NB4 (cell line): ENCODE measurements around the gene GFAP.

Source experiments
- DNase-seq: peaks from one replicate; pipeline ENCODE4 v3.0.0; 2010; ENCODE audit warnings: low read depth
- H3K4me3 ChIP-seq: one replicate; pipeline ENCODE4 v1.5.1; 2011; ENCODE audit warnings: mild to moderate bottlenecking, low read depth, low read length, moderate library complexity
- CTCF ChIP-seq: IDR thresholded peaks from one replicate; pipeline ENCODE4 v1.5.1; 2012; ENCODE audit warnings: low read depth, low read length
- MAX ChIP-seq: IDR thresholded peaks from 2 replicates; pipeline ENCODE4 v1.6.1; 2011; ENCODE audit warnings: low read depth, low read length
- MYC ChIP-seq: IDR thresholded peaks from 2 replicates; pipeline ENCODE4 v1.6.1; 2011; ENCODE audit warnings: low read depth, low read length
- POLR2A ChIP-seq: IDR thresholded peaks from 2 replicates; pipeline ENCODE4 v1.6.1; 2011; ENCODE audit warnings: mild to moderate bottlenecking; ENCODE audit not compliant: insufficient read length; ENCODE audit errors: extremely low read depth

The GFAP gene

DNA sequence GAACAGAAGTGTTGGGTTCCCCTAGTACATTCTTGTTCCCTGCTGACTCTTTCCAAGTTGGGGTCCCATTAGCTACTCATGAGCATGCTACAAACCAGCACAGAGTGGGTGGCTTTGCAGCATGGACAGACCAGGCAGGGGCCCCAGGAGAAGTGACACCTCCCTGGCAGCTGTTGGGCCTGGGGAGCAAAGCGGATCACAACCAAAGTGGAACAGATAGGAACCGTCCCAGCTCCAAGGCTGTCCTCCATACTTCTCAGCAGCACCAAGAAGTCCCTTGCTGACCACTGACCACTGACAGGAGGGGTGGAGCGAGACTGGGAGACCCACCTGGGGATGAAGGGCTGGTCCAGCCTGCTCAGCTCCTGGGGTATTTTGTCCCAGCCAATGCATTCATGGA, 12.4 kb upstream of the GFAP start:
- no peak for DNase-seq
- TF ChIP-seq POLR2A (no peak), CTCF (no peak), MAX (no peak), MYC (no peak)
- no peak overlapping the region for H3K4me3 ChIP-seq

- TF ChIP-seq POLR2A (no peak), CTCF (no peak), MAX (no peak), MYC (no peak)
- DNase-seq = peak; percentile 63
These were observed 11.7 kb upstream of the GFAP start for GRCh38 chr17:44926821-44927525.

DNA sequence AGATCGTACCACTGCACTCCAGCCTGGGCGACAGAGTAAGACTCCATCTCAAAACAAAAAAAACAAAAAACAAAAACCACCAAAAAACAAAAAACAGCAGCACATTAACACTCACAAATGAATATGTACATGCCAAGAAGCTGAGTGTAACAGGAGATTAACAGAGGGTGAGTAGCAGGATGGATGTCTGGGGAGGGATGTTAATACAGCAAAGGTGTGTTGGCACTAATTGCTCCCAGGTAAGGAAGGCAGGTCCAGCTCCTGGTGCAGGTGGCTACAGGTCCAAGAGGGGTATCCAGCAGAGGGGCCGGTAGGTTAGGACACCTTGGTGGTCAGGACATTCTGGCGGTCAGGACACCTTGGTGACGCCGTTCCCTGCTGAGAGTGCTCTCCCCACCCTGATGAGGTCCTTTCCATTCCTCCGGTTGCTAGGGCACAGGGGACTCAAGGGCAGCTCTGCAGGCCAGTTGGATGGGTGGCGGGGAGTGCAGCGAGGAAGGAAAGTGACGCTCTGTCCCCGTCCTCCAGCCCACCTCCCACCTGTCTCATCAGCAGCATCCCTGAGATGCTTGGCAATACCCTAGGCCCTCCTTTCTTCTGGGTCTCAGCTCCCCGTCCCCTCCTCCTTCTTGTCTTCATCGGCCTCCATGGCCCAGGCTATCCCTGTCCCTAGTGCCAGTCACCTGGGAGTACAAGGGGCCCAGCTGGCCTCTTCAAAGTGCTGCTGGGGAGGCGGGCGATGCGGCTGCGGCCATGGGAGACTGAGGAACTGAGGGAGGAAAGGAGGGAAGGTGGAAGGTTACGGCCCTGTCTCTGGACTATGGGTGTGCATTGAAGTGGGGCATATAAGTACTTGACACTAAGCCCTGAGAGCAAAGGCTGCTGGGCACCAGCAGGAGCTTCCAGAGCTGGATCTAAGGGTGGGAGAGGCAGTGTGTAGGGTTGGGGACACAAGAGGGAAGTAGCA, 10.7 kb upstream of the GFAP start:
- no peak for DNase-seq
- no peak overlapping the region for H3K4me3 ChIP-seq
- TF ChIP-seq POLR2A = no peak
- TF ChIP-seq MYC = no peak
- TF ChIP-seq MAX = no peak
- no peak for TF ChIP-seq CTCF

More at GRCh38 chr17:44926821-44927525, 11.7 kb upstream of the GFAP start:
- H3K4me3 ChIP-seq = no peak overlapping the region

DNA sequence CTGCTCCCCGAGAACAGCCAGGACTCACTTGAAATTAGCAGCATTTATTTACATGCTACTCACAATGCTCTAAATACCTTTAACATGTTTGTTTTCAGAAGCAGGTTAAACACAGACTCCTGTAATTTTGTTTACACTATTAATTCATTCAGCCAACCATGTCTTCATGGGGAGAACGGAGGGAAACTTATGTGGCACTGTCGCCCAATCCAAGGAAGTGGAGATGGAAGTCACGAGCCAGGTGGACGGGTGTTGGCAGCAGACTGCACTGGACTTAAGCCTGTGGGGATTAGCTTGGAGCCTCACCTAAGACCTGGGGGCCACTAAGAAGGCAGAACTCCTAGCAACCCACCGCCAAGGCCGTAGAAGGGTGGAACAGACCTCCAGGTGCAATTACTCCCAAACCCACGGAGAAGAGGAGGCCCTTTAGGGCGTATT, 8.8 kb upstream of the GFAP start:
- DNase-seq = no peak
- H3K4me3 ChIP-seq = no peak overlapping the region
- TF ChIP-seq MAX = no peak
- TF ChIP-seq POLR2A = no peak
- no peak for TF ChIP-seq CTCF
- TF ChIP-seq MYC = no peak

- no peak overlapping the region for H3K4me3 ChIP-seq
- no peak for DNase-seq
- no peak for TF ChIP-seq POLR2A
- no peak for TF ChIP-seq MAX
- no peak for TF ChIP-seq CTCF
- TF ChIP-seq MYC = no peak
These were observed 7.6 kb upstream of the GFAP start for GRCh38 chr17:44922746-44923470.
